ENCODE results near the gene ERFL.

ERFL gene

GRCh38 chr19:41924151-41925145 lies 3.8 kb downstream of the ERFL start:
- Histone ChIP-seq H3K79me2 (ENCODE audit: insufficient read depth, low read length) (no peaks in the 10 kb centered on the region), H3F3A (ENCODE audit: insufficient read depth, low read length) (no peaks in the 10 kb centered on the region), H2AFZ (ENCODE audit: low read length) (no peak overlapping the region), H3K36me3 (ENCODE audit: insufficient read depth, low read length) (no peaks in the 10 kb centered on the region), H3K9me3 (ENCODE audit: low read length) (no peaks in the 10 kb centered on the region), H3K27ac (ENCODE audit: low read depth, low read length, poor library complexity, severe bottlenecking) (no peak overlapping the region), H3K9me2 (ENCODE audit: low read depth, low read length) (no peaks in the 10 kb centered on the region), H3K9ac (ENCODE audit: low read length) (no peak overlapping the region), H3K4me2 (ENCODE audit: low read length) (no peak overlapping the region), H3K27me3 (ENCODE audit: insufficient read depth, low read length) (peaks cover 4% of the 10 kb centered on the region; the same call in 1 of the 2 replicates), H3K4me3 (ENCODE audit: low read depth, low read length, poor library complexity, severe bottlenecking) (no peak overlapping the region), H4K20me1 (ENCODE audit: insufficient read depth, low read length) (no peaks in the 10 kb centered on the region), H3K4me1 (ENCODE audit: insufficient read depth, low read length, severe bottlenecking) (peaks cover 16% of the 10 kb centered on the region)
- TF ChIP-seq EZH2 (IDR thresholded peaks at IDR 0.05; ENCODE audit: borderline replicate concordance, low read length): no peak
- TF ChIP-seq, protein P1, sequence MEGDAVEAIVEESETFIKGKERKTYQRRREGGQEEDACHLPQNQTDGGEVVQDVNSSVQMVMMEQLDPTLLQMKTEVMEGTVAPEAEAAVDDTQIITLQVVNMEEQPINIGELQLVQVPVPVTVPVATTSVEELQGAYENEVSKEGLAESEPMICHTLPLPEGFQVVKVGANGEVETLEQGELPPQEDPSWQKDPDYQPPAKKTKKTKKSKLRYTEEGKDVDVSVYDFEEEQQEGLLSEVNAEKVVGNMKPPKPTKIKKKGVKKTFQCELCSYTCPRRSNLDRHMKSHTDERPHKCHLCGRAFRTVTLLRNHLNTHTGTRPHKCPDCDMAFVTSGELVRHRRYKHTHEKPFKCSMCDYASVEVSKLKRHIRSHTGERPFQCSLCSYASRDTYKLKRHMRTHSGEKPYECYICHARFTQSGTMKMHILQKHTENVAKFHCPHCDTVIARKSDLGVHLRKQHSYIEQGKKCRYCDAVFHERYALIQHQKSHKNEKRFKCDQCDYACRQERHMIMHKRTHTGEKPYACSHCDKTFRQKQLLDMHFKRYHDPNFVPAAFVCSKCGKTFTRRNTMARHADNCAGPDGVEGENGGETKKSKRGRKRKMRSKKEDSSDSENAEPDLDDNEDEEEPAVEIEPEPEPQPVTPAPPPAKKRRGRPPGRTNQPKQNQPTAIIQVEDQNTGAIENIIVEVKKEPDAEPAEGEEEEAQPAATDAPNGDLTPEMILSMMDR (IDR thresholded peaks at IDR 0.05; ENCODE audit: low read length): no peak

GRCh38 chr19:41923045-41923788 lies 5.0 kb downstream of the ERFL start:
- no peak for TF ChIP-seq EZH2 (IDR thresholded peaks at IDR 0.05; ENCODE audit: borderline replicate concordance, low read length)
- TF ChIP-seq, protein P1 (IDR thresholded peaks at IDR 0.05; ENCODE audit: low read length): no peak
- Histone ChIP-seq H3K36me3 (ENCODE audit: insufficient read depth, low read length) (no peaks in the 10 kb centered on the region), H3K79me2 (ENCODE audit: insufficient read depth, low read length) (no peaks in the 10 kb centered on the region), H2AFZ (ENCODE audit: low read length) (no peak overlapping the region), H3K4me2 (ENCODE audit: low read length) (no peak overlapping the region), H4K20me1 (ENCODE audit: insufficient read depth, low read length) (no peaks in the 10 kb centered on the region), H3F3A (ENCODE audit: insufficient read depth, low read length) (no peaks in the 10 kb centered on the region), H3K27ac (ENCODE audit: low read depth, low read length, poor library complexity, severe bottlenecking) (no peak overlapping the region), H3K9ac (ENCODE audit: low read length) (no peak overlapping the region), H3K9me2 (ENCODE audit: low read depth, low read length) (no peaks in the 10 kb centered on the region), H3K27me3 (ENCODE audit: insufficient read depth, low read length) (peaks cover 4% of the 10 kb centered on the region; the same call in 1 of the 2 replicates), H3K9me3 (ENCODE audit: low read length) (no peaks in the 10 kb centered on the region), H3K4me3 (ENCODE audit: low read depth, low read length, poor library complexity, severe bottlenecking) (no peak overlapping the region), H3K4me1 (ENCODE audit: insufficient read depth, low read length, severe bottlenecking) (peaks cover 5% of the 10 kb centered on the region)

DNA sequence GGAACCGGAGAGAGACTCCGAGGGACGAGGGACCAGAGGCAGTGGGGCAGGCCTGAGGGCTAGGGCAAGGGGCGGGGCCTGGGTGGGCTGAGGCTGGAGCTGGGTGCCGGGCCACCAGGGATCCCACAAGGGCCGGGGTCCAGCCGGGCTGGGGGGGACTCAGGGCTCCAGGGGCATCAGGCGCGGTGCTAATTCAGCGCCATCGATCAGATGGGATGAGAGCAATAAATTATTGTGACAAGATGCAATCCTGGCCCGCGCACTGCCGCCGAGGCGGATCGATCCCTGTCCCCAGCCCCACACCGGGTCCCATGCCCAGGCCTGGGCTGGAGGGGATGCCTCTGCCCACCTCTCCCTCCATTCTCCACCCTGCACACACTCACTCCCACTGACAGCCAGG lies 5.7 kb downstream of the ERFL start:
- Histone ChIP-seq H3K4me2 (ENCODE audit: low read length) (no peak overlapping the region), H3K4me1 (ENCODE audit: insufficient read depth, low read length, severe bottlenecking) (peaks cover 4% of the 10 kb centered on the region), H2AFZ (ENCODE audit: low read length) (no peak overlapping the region), H3K9me2 (ENCODE audit: low read depth, low read length) (no peaks in the 10 kb centered on the region), H3F3A (ENCODE audit: insufficient read depth, low read length) (no peaks in the 10 kb centered on the region), H3K79me2 (ENCODE audit: insufficient read depth, low read length) (no peaks in the 10 kb centered on the region), H3K9me3 (ENCODE audit: low read length) (no peaks in the 10 kb centered on the region), H4K20me1 (ENCODE audit: insufficient read depth, low read length) (no peaks in the 10 kb centered on the region), H3K27me3 (ENCODE audit: insufficient read depth, low read length) (peaks cover 4% of the 10 kb centered on the region; the same call in 1 of the 2 replicates), H3K36me3 (ENCODE audit: insufficient read depth, low read length) (no peaks in the 10 kb centered on the region), H3K4me3 (ENCODE audit: low read depth, low read length, poor library complexity, severe bottlenecking) (no peak overlapping the region), H3K27ac (ENCODE audit: low read depth, low read length, poor library complexity, severe bottlenecking) (no peak overlapping the region), H3K9ac (ENCODE audit: low read length) (no peak overlapping the region)
- TF ChIP-seq, protein P1 (IDR thresholded peaks at IDR 0.05; ENCODE audit: low read length): no peak
- no peak for TF ChIP-seq EZH2 (IDR thresholded peaks at IDR 0.05; ENCODE audit: borderline replicate concordance, low read length)

Measured in OCI-LY1 (cell line).